ENCODE results near the gene SARS2. TPM values are rescaled to one million over a fixed set of nuclear protein-coding genes. Genes with fewer than 3 reads are reported as not detected.
"Not testable (repeated sequence)": the region's sequence is repeated elsewhere in the genome, so short reads cannot be mapped to it uniquely, and the experiment has no call there.

SARS2 gene
- total and polyA plus RNA-seq, 2 donors (not counting 1 experiment from before 2014, with no cell fraction given), result 7.2 to 10.4 TPM

GRCh38 chr19:38974624-38975213, 44.2 kb upstream of the SARS2 start:
- Histone ChIP-seq H4K20me1 (ENCODE audit: control insufficient read depth, extremely low read depth, insufficient read depth, low read length) (no peaks in the 10 kb centered on the region), H3K79me2 (ENCODE audit: control insufficient read depth, insufficient read depth, low read length) (no peaks in the 10 kb centered on the region), H3K4me3 (replicated peaks in 1 of 4; ENCODE audit: control extremely low read depth in 1 of 4, insufficient read depth in 1 of 4, low read depth in 3 of 4, low read length in 4 of 4) (peak overlapping the region; percentile 61 to 73 (median 66)), H3K4me1 (ENCODE audit: control insufficient read depth, extremely low read depth, insufficient read depth, low read length) (peaks cover 6% of the 10 kb centered on the region), H2AFZ (ENCODE audit: low read length) (peak overlapping the region; percentile 39), H3K27me3 (ENCODE audit: control insufficient read depth, insufficient read depth, low read length) (no peaks in the 10 kb centered on the region), H3K27ac (ENCODE audit: insufficient read depth, low read length) (peak overlapping the region; percentile 75), H3K9ac (ENCODE audit: insufficient read depth, low read length) (peak overlapping the region; percentile 69), H3K4me2 (ENCODE audit: extremely low read depth, insufficient read depth, low read length) (peak overlapping the region; percentile 94), H3K9me3 (ENCODE audit: control insufficient read depth, insufficient read depth, low read depth, low read length) (no peaks in the 10 kb centered on the region), H3K36me3 (ENCODE audit: control insufficient read depth, insufficient read depth, low read length) (no peaks in the 10 kb centered on the region)
- no peak for DNase-seq (ENCODE audit: low read depth in 2 of 2)
- no peak for TF ChIP-seq EZH2 (IDR thresholded peaks at IDR 0.05; ENCODE audit: low read length, missing control alignments)
- TF ChIP-seq CTCF (conservative IDR thresholded peaks at IDR 0.05 in 1 of 2, IDR thresholded peaks at IDR 0.05 in 1 of 2; ENCODE audit: low read depth in 1 of 2, low read length in 2 of 2), result peak in 1 of 2 donors; percentile 5

GRCh38 chr19:38971672-38972071, 41.1 kb upstream of the SARS2 start:
- H3K79me2 ChIP-seq (ENCODE audit: control insufficient read depth, insufficient read depth, low read length), result no peaks in the 10 kb centered on the region
- peaks cover 6% of the 10 kb centered on the region for H3K4me1 ChIP-seq (ENCODE audit: control insufficient read depth, extremely low read depth, insufficient read depth, low read length)
- H4K20me1 ChIP-seq (ENCODE audit: control insufficient read depth, extremely low read depth, insufficient read depth, low read length), result no peaks in the 10 kb centered on the region
- H3K36me3 ChIP-seq (ENCODE audit: control insufficient read depth, insufficient read depth, low read length), result no peaks in the 10 kb centered on the region
- H3K9me3 ChIP-seq (ENCODE audit: control insufficient read depth, insufficient read depth, low read depth, low read length), result no peaks in the 10 kb centered on the region
- no peak overlapping the region for H2AFZ ChIP-seq (ENCODE audit: low read length)
- H3K27ac ChIP-seq (ENCODE audit: insufficient read depth, low read length), result no peak overlapping the region
- H3K27me3 ChIP-seq (ENCODE audit: control insufficient read depth, insufficient read depth, low read length), result no peaks in the 10 kb centered on the region
- no peak overlapping the region for H3K4me3 ChIP-seq (replicated peaks in 1 of 4; ENCODE audit: control extremely low read depth in 1 of 4, insufficient read depth in 1 of 4, low read depth in 3 of 4, low read length in 4 of 4)
- no peak overlapping the region for H3K9ac ChIP-seq (ENCODE audit: insufficient read depth, low read length)
- DNase-seq (ENCODE audit: low read depth in 2 of 2), result no peak
- TF ChIP-seq CTCF (conservative IDR thresholded peaks at IDR 0.05 in 1 of 2, IDR thresholded peaks at IDR 0.05 in 1 of 2; ENCODE audit: low read depth in 1 of 2, low read length in 2 of 2), result no peak
- TF ChIP-seq EZH2 (IDR thresholded peaks at IDR 0.05; ENCODE audit: low read length, missing control alignments), result no peak
- H3K4me2 ChIP-seq (ENCODE audit: extremely low read depth, insufficient read depth, low read length), result no peak overlapping the region

GRCh38 chr19:38970664-38971532, 40.3 kb upstream of the SARS2 start:
- Histone ChIP-seq H3K36me3 (ENCODE audit: control insufficient read depth, insufficient read depth, low read length) (no peaks in the 10 kb centered on the region), H3K4me2 (ENCODE audit: extremely low read depth, insufficient read depth, low read length) (no peak overlapping the region), H3K27me3 (ENCODE audit: control insufficient read depth, insufficient read depth, low read length) (no peaks in the 10 kb centered on the region), H3K9me3 (ENCODE audit: control insufficient read depth, insufficient read depth, low read depth, low read length) (no peaks in the 10 kb centered on the region), H3K9ac (ENCODE audit: insufficient read depth, low read length) (no peak overlapping the region), H3K79me2 (ENCODE audit: control insufficient read depth, insufficient read depth, low read length) (no peaks in the 10 kb centered on the region), H3K4me1 (ENCODE audit: control insufficient read depth, extremely low read depth, insufficient read depth, low read length) (peaks cover 1% of the 10 kb centered on the region), H4K20me1 (ENCODE audit: control insufficient read depth, extremely low read depth, insufficient read depth, low read length) (no peaks in the 10 kb centered on the region), H2AFZ (ENCODE audit: low read length) (no peak overlapping the region), H3K27ac (ENCODE audit: insufficient read depth, low read length) (no peak overlapping the region), H3K4me3 (replicated peaks in 1 of 4; ENCODE audit: control extremely low read depth in 1 of 4, insufficient read depth in 1 of 4, low read depth in 3 of 4, low read length in 4 of 4) (no peak overlapping the region)
- DNase-seq (ENCODE audit: low read depth in 2 of 2), result peak in 1 of 2 donors; percentile 22
- TF ChIP-seq CTCF (conservative IDR thresholded peaks at IDR 0.05 in 1 of 2, IDR thresholded peaks at IDR 0.05 in 1 of 2; ENCODE audit: low read depth in 1 of 2, low read length in 2 of 2) (no peak), EZH2 (IDR thresholded peaks at IDR 0.05; ENCODE audit: low read length, missing control alignments) (no peak)

- H3K27ac ChIP-seq (ENCODE audit: insufficient read depth, low read length); H3K9me3 ChIP-seq (ENCODE audit: control insufficient read depth, insufficient read depth, low read depth, low read length); H3K27me3 ChIP-seq (ENCODE audit: control insufficient read depth, insufficient read depth, low read length); DNase-seq (ENCODE audit: low read depth in 2 of 2); H3K79me2 ChIP-seq (ENCODE audit: control insufficient read depth, insufficient read depth, low read length); H3K4me3 ChIP-seq (replicated peaks in 1 of 4; ENCODE audit: control extremely low read depth in 1 of 4, insufficient read depth in 1 of 4, low read depth in 3 of 4, low read length in 4 of 4); H3K36me3 ChIP-seq (ENCODE audit: control insufficient read depth, insufficient read depth, low read length); H2AFZ ChIP-seq (ENCODE audit: low read length); H3K4me1 ChIP-seq (ENCODE audit: control insufficient read depth, extremely low read depth, insufficient read depth, low read length); H3K4me2 ChIP-seq (ENCODE audit: extremely low read depth, insufficient read depth, low read length); H4K20me1 ChIP-seq (ENCODE audit: control insufficient read depth, extremely low read depth, insufficient read depth, low read length); H3K9ac ChIP-seq (ENCODE audit: insufficient read depth, low read length): not testable (repeated sequence)
These were observed 35.6 kb upstream of the SARS2 start for GRCh38 chr19:38966149-38966548.
